ENCODE results near the gene CXCL13.
"Not testable (repeated sequence)": the region's sequence is repeated elsewhere in the genome, so short reads cannot be mapped to it uniquely, and the experiment has no call there.

Gene CXCL13

DNA sequence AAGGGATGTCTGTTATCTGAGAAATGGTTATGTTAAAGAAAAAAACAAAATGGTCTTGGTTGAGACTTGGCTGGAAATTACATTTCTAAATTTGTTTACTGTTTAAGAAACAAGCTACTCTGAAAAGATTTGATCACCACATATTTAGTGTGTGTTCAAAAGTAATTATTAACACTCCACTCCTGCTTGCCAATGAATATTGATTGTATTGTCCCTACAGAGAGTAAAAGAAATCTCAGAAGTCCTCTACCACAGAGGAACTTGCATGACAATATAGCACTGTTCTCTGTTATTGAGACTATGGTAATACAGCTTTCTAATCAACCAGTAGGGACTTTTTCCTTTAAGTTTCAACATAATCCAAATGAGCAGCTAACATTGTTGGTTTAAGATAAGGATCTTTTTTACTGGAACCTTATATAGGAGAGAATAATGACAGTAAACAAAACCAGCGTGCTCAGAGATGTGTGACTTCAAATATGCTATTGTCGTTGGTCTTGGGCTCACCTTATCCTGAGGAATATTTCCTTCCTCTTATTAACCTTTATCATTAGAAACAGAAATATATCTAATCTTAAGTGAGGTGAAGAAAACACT, 47.6 kb downstream of the CXCL13 start:
- no peak for DNase-seq (ENCODE audit: low read depth in 4 of 4, low spot score in 1 of 4)

DNA sequence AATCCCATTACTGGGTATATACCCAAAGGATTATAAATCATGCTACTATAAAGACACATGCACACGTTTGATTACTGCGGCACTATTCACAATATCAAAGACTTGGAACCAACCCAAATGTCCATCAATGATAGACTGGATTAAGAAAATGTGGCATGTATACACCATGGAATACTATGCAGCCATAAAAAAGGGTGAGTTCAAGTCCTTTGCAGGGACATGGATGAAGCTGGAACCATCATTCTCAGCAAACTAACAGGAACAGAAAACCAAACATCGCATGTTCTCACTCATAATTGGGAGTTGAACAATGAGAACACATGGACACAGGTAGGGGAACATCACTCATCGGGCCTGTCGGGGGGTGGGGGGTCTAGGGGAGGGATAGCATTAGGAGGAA, 54.7 kb downstream of the CXCL13 start:
- DNase-seq (ENCODE audit: low read depth in 4 of 4, low spot score in 1 of 4) = not testable (repeated sequence)

All from stimulated activated CD4-positive, alpha-beta T cell treated with anti-CD3 and anti-CD28 coated beads, Interleukin-1b, Interleukin-23, amount 100 ng/mL, for 24 hours (primary cell).